NCI-H1092 treated with DMSO at 0.1 percent for 48 hours (cell line): ENCODE results near the gene NDUFA12.
"Not testable (repeated sequence)": the region's sequence is repeated elsewhere in the genome, so short reads cannot be mapped to it uniquely, and the experiment has no call there.

Experiments
- DNase-seq: peaks from one replicate; lab custom pipeline; 2025; lab: John Stamatoyannopoulos, UW

The NDUFA12 gene

DNA sequence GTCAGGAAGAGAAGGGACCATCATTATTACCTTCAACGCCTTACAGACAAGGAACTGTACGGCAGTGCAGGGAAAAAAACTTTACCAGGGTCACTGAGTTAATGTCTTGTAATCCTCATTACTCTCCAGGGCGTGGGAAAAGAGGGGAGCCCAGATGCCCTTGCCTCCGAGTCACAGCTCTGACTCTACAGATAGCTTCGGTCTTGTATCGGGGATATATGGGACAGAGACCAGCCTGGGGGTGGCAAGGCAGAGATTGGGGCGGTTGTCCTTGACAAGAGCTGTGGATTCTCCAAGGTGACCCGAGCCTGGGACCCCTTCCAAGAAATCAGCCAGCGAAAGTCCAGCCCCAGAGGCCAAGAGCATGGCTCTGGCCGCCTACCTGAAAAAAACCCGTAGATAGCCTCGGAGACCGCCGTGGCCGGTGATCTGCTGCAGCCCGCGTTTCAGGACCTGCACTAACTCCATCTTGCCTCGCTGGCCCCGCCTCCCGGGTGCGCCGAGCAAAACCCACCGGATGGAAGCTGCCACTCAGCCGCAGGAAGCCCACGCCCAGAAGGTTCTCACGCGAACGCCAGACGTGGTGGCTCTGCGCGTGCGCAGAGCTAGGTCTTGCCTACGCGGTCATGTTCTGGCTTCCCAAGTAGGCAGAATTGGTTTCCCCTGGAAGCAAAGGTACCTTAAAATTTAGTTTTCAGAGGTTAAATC is at the start of gene NDUFA12:
NDUFA12 (minus strand) TSS at position 485 of the 708 bp plus-strand sequence; CDS start at position 468, 17 bp downstream.
- DNase-seq = peak; percentile 89

DNA sequence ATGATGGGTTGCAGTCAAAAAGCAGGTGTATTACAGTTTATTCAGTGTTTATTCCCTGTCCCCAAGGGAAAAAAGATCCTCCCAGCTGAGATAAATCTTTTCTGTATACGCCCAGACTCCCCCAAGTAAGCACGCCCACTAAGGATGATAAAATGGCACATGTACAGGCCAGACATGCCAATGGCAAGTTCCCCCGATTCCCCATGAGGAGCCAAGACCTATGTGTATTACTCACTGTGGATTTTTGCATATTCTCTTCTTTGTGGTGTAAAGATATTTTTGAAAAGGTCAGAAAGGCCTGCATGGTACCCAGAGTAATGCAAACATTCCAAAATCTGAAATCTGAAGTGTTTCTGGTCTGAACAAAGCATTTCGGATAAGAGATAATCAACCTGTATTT is 47.7 kb upstream of the NDUFA12 start:
- no peak for DNase-seq

DNA sequence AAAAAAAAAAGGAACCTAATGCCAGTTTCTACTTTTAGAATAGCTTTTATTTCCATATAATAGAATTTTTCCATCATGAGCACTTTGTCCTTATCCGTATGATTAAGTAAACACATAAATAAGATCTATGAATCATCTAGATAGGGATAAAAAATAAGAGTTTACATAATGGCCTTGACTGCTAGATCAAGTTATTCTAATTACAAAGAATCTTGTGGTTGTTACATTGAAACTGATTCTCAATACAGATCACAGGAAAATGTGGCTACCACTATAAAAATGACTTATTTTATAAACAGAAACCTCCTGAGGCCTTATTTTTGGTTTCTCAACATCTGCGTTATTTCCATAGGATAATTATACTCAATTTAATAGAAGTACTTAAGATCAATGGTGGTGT is 34.4 kb upstream of the NDUFA12 start:
- DNase-seq = no peak

DNA sequence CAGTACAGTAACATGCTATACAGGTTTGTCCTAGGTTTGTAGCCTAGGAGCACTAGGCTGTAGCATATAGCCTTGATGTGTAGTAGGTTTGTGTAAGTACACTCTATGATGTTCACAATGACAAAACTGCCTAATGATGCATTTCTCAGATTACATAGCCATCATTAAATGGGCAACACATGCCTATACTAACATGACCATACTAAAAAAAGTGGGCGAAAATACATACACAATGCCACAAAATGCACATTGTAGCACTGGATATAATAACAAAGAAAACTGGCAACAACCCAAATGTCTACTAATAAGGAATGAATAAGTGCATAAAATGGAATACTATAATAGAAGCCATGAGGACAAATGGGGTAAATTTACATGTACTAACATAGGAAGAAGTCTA is 31.3 kb upstream of the NDUFA12 start:
- no peak for DNase-seq

DNA sequence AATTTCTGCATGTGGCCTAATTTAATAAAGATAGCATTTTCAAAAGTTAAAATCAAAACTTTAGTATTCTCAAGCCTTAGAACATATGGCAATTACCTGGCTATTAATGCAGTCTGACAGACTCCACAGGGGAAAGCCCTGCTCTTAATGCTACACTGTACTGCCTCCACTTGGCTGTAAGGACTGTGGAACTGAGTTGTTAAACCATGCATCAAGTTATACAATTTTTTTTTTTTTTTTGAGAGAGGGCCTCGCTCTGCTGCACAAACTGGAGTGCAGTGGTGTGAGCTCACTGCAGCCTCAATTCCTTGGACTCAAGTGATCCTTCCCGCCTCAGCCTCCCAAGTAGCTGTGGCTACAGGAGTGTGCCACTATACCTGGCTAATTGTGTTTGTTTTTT is 19.0 kb upstream of the NDUFA12 start:
- no peak for DNase-seq

DNA sequence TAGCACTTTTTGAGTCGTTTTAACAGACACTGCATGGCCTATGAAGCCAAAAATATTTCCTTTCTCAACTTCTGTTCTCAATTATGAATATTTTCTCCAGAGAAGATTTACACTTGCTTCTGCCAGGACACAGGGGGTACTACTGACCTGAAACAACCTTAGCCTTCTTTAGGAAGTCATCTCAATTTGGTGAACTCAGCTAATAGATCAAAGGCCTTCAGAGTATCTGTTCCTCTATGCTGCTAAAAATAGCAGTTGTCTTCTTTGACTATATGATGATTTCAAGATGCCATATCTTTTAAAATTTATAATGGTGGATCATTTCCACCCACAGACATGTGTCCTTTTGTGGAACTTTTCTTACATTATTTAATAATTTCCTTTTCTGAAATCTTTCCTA is 14.0 kb upstream of the NDUFA12 start:
- no peak for DNase-seq

DNA sequence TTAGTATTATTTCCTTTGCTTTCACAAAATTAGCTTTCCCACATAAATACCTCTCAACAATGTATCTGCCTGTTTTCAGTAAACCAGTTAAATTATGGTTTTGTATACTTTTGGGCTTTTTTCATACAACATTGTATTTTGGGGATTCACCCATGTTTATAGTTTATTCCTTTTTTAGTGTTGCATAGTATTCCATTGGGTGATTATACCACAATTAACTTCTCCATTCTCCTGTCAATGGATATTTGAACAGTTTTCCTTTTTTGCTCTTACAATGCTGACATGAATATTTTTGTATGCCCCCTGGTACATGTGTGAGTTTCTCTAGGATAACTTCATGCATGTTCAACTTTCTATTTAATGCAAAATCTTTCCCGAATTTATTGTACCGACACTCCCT is 12.6 kb upstream of the NDUFA12 start:
- no peak for DNase-seq

DNA sequence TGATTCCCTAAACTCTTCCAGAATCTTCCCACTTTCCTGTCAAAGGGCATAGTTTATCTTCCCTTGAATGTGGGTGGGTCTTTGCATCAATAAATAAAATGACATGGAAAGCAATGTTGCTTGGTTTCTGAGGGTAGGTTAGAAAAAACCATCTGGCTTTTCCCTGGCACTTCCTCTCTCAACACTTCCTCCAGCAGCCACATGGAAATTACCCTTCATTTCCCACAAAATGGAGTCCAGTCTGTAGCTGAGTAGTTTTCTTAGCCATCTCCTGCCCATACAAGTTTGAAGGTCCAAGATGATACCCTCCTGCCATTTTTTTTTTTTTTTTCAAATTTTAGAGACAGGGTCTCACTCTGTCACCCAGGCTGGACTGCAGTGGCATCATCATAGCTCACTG is 11.1 kb upstream of the NDUFA12 start:
- no peak for DNase-seq

DNA sequence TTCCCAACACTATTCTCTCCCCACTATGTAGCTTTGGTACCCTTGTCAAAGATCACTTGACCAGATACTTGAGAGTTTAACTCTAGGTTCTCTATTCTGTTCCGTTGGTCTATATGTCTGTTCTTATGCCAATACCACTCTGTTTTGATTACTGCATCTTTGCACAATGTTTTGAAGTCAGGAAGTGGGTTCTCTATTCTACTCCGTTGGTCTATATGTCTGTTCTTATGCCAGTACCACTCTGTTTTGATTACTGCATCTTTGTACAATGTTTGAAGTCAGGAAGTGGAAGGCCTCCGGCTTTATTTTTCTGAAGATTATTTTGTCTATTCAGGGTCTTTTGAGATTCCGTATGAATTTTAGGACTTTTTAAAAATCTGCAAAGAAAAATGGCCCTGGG is 2.7 kb upstream of the NDUFA12 start:
- DNase-seq = no peak

DNA sequence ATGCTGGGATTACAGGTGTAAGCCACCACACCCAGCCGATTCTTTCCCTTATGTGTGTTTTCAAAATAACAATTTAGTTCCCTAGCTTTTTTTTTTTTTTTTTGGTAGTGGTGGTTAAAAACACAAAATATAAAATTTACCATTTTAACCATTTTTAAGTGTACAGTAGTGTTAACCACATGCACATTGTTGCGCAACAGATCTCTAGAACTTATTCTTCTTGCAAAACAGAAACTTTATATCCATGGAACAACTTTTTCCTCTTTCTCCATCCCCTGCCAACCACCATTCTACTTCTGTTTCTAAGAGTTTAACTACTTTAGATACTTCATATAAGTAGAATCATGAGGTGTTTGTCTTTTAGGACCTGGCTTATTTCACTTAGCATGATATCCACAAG is 1.1 kb upstream of the NDUFA12 start:
- no peak for DNase-seq

DNA sequence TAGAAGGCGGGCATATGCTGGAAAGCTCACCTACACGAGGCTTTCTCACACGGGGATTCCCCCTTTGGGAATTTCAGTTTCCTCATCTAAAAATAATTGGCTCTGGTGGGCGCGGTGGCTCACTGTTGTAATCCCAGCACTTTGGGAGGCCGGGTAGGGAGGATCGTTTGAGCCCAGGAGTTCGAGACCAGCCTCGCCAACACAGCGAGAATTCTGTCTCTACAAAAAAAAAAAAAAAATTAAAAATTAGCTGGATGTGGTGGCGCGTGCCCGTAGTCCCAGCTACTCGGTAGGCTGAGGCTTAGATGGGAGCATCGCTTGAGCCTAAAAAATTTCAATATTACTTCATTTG is 400 bp upstream of the NDUFA12 start:
- DNase-seq = no peak

DNA sequence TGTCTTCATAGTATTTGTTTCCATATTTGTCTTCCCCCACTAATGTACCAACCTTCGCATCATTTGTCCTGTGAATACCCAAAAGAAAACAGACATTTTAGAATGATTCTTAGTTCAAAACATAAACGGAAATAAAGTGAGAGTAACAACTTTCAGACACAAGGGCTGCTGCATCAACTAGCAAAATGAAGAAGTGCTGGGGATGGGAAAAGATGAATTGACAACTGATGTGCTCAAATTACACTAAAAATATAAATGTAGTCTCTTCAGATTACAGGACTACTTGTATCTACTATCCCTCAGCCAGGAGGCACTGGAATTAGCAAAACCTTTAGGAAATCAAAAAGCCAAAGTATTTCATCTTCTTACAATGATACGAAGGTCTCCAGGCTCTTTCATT is 743 bp downstream of the NDUFA12 start:
- DNase-seq = no peak

DNA sequence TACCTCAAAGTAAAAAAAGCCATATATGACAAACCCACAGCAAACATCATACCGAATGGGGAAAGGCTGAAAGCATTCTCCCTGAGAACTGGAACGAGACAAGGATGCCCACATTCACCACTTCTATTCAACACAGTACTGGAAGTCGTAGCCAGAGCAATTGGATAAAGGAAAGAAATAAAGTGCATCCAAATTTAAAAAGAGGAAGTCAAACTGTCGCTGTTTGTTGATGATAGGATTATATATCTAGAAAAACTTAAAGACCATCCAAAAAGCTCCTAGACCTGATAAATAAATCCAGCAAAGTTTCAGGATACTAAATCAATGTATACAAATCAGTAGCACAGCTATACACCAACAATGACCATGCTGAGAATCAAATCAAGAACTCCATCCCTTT is 5.2 kb downstream of the NDUFA12 start:
- no peak for DNase-seq

DNA sequence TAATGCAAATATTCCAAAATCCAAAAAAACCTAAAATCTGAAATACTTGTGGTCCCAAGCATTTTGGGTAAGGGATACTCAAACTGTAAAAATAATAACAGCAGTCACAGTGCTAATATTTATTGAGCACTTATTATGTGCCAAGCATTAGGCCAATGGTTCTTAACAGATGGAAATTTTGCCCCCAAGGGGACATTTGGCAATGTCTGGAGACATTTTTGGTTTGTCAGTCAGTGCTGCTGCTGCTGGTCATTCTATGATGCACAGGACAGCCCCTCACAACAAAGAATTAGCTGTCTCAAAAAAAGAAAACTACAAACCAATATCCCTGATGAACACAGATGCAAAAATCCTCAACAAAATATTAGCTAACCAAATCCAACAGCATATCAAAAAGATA is 5.8 kb downstream of the NDUFA12 start:
- no peak for DNase-seq

DNA sequence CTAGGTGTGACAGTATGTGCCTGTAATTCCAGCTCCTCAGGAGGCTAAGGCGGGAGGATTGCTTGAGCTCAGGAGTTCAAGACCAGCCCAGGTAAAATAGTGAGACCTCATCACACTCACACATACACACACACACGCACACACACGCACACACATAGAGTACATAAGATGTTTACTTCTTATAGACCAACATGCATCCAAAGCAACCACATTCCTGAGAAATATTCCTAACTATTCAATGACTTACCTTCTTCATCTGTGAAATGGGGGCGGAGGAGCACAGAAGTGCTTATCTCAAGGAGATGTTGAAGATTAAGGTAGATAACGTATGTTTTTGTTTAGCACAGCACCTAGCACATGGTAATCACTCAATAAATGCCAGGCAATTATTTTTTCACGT is 6.4 kb downstream of the NDUFA12 start:
- DNase-seq = no peak

DNA sequence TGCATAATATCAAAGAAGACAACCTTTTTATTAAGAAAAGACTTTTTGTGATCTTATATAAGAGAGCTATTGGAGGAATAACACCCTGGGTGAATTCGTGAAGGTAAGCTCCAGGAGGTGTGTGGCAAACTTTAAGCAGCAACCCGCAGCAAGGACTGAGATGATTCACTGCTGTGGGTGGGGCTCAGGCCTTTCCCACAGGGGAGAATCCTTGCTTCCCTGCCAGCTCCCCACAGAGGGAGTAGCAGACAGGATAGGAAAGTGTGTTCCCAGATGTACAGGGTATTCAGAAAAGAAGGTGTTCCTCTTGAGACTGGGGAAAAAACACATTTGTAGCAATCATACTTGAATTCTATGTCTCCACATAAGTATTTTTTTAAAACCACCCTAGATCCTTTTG is 9.2 kb downstream of the NDUFA12 start:
- DNase-seq = no peak

DNA sequence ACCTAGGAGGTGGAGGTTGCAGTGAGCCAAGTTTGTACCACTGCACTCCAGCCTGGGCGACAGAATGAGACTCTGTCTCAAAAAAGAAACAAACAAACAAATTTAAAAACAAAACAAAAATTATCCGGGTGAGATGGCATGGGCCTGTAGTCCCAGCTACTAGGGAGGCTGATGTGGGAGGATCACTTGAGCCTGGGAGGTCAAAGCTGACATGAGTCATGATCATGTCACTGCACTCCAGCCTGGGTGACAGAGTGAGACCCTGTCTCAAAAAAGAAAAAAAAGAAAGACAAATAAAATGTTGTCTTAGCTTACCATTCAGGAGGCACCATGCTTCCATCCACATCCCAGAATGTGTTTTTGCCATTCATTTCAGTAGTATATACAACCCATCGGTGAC is 9.6 kb downstream of the NDUFA12 start:
- DNase-seq = not testable (repeated sequence)

DNA sequence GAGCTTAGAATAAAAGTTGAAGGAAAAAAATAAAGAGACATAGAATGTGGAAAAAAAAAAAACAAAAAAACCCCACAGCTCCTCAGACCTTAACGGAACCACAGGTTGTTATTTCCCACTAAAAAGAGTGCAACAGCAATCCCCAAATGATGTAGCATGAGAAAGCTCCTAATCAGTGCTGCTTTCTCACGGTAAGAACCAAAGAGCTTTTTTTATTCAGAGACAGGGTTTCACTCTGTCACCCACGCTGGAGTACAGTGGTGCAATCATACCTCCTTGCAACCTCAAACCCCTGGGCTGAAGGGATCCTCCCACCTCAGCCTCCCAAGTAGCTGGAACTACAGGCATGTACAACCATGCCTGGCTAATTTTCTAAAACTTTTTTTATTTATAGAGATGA is 13.3 kb downstream of the NDUFA12 start:
- DNase-seq = no peak

DNA sequence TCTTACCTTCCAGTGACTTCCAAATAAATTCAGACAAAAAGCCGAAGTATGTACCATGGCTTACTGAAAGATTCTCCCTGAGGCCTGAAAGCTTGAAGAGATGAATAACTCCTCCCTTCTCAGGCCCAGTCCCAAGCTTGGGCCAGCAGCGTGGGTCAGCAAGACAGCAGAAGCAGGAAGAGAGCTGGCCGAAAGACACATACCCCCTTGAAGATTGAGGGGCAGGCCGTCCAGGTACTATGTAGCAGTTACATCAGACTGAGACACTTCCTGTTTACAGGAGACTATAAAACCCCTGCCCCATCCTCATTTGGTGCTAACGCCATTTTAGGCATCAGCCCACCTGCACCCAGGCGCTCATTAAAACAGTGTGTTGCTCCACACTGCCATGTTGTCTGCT is 15.0 kb downstream of the NDUFA12 start:
- DNase-seq = no peak

DNA sequence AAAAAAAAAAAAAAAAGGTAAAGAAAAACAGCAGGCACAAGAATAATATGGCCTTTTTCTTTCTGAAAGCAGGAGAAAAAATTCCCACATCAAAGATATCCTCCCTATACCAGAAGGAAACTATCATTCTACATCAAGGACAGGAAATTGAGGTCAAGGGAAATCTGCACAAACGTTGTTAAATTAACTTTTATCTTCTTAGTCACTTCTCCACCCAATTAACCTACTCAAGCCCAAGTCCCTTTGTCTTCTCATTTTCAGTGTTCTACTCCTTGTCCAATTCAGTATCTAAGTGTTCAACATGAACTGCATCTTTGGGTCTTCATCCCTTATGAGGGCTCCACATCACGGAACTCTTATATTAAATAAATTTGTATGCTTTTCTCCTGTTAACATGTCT is 15.7 kb downstream of the NDUFA12 start:
- DNase-seq = no peak

DNA sequence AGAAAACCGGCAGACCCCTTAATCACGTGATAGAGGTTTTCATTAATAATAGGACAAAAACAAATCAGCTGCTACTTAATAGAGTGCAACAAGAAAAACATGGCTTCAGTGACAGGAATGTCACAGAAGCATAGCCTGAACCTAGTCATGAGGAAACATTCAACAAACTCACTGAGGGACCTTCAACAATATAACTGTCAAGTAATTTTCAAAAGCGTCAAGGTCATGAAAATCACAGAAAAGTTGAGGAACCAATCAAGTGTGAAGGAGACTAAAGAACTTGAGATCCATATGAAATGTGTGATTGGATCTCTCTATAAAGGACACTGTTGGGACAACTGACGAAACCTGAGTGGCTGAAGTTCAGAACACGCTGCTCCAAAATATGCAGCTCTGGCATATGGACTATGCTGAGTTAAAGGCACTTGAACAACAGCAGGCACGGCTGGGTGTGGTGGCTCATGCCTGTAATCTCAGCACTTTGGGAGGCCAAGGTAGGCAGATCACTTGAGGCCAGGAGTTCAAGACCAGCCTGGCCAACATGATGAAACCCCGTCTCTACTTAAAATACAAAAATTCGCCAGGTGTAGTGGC is 16.3 kb downstream of the NDUFA12 start:
- DNase-seq = no peak

DNA sequence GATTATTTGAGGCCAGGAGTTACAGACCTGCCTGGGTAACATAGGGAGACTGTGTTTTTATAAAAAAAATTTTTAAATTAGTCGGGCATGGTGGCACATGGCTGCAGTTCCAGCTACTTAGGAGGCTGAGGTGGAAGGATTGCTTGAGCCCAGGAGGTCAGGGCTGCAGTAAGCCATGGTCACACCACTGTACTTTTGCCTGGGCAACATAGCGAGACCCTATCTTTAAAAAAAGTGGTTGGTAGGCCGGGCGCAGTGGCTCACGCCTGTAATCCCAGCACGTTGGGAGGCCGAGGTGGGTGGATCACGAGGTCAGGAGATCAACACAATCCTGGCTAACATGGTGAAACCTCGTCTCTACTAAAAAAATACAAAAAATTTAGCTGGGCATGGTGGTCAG is 18.4 kb downstream of the NDUFA12 start:
- not testable (repeated sequence) for DNase-seq

DNA sequence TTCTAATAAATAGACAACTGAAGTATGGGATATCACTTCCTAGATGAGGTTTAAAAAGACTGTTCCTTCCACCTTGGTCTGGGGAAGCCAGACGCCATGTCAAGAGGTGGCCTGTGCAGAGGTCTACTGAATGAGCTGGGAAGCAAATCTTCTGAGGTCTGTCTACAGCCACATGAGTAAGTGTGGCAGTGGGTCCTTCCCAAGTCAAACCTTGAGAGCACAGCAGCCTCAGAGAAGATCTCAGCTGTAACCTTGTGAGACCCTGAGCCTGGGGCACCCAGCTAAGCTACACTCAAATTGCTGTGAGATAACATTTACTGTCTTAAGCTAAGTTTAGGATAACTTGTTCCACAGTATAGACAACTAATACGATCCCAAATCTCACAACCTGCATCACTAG is 20.2 kb downstream of the NDUFA12 start:
- DNase-seq = no peak

DNA sequence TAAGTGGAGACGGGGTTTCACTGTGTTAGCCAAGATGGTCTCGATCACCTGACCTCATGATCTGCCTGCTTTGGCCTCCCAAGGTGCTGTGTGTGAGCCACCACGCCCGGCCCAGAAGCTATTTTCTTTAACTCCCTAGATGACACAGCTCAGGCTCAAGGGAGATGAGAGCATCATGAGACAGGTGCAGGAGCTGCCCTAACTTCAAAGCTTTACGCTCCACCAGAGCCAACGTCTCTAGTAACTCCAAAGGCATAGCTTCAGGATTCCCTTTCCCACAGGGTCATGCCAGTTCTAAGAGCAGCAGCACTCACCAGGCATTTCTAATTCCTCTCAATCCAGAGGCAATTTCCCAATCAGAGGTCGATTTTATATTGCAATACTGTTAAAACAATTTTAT is 21.0 kb downstream of the NDUFA12 start:
- DNase-seq = no peak
